CD4-positive, alpha-beta memory T cell (primary cell): Measurements from ENCODE around the gene TAS2R7. TPM values are rescaled to one million over a fixed set of nuclear protein-coding genes. Genes with fewer than 3 reads are reported as not detected.

Source experiments
- CTCF ChIA-PET: fragments of 350-600 bp; sonication (Branson Sonifier 250); formaldehyde crosslinking; loops from one replicate; lab custom pipeline; 2021; ENCODE audit warnings: inconsistent platforms; ENCODE audit not compliant: partially characterized antibody; lab: Charles Lee
- POLR2A ChIA-PET: fragments of 350-600 bp; sonication (Branson Sonifier 250); formaldehyde crosslinking; loops from one replicate; lab custom pipeline; 2021; ENCODE audit not compliant: partially characterized antibody; lab: Charles Lee
- DNase-seq, 5 donors: peaks; one replicate each; pipeline versions ENCODE4 v3.0.0 to v3.0.0-alpha.2; 2020 to 2022; ENCODE audit warnings: mixed read lengths in 1 of 5
- H3K27ac ChIP-seq: one replicate; pipeline ENCODE4 v1.7.0; 2013; ENCODE audit warnings: low read depth, low read length
- H3K27me3 ChIP-seq: 2 replicates; pipeline ENCODE4 v1.7.0; 2013; ENCODE audit warnings: mild to moderate bottlenecking, low read length, moderate library complexity; ENCODE audit not compliant: insufficient read depth
- H3K36me3 ChIP-seq: 2 replicates; pipeline ENCODE4 v1.7.0; 2013; ENCODE audit warnings: mild to moderate bottlenecking, low read length, moderate library complexity; ENCODE audit not compliant: insufficient read depth
- H3K4me1 ChIP-seq: 2 replicates; pipeline ENCODE4 v1.7.0; 2013; ENCODE audit warnings: mild to moderate bottlenecking, low read length, moderate library complexity; ENCODE audit not compliant: insufficient read depth
- H3K4me3 ChIP-seq, 2 donors: one replicate each; pipeline ENCODE4 v1.7.0; 2013; ENCODE audit warnings: low read length in 2 of 2, mild to moderate bottlenecking in 1 of 2
- H3K9me3 ChIP-seq, 2 donors: one replicate each; pipeline ENCODE4 v1.7.0; 2013; ENCODE audit warnings: low read length in 2 of 2, control low read depth in 1 of 2; ENCODE audit not compliant: control insufficient read depth in 1 of 2
- H3K27ac Mint-ChIP-seq, 7 donors: one replicate each; pipeline ENCODE4 v1.8.0; 2020 to 2021; ENCODE audit warnings: mixed read lengths in 7 of 7, mild to moderate bottlenecking in 6 of 7, inconsistent platforms in 3 of 7, moderate library complexity in 3 of 7
- H3K27me3 Mint-ChIP-seq, 2 donors: one replicate each; pipeline ENCODE4 v1.8.0; 2020 to 2021; ENCODE audit warnings: mixed read lengths in 2 of 2
- H3K36me3 Mint-ChIP-seq, 2 donors: one replicate each; pipeline ENCODE4 v1.8.0; 2020 to 2021; ENCODE audit warnings: mixed read lengths in 2 of 2, inconsistent platforms in 1 of 2, mild to moderate bottlenecking in 1 of 2
- H3K4me1 Mint-ChIP-seq, 4 donors: one replicate each; pipeline ENCODE4 v1.8.0; 2020 to 2021; ENCODE audit warnings: mixed read lengths in 4 of 4, mild to moderate bottlenecking in 1 of 4
- H3K4me3 Mint-ChIP-seq, 8 donors: one replicate each; pipeline ENCODE4 v1.8.0; 2020 to 2021; ENCODE audit warnings: mixed read lengths in 8 of 8, mild to moderate bottlenecking in 7 of 8, moderate library complexity in 6 of 8, inconsistent platforms in 3 of 8
- H3K9me3 Mint-ChIP-seq, 8 donors: one replicate each; pipeline ENCODE4 v1.8.0; 2020 to 2021; ENCODE audit warnings: mixed read lengths in 8 of 8, mild to moderate bottlenecking in 5 of 8, inconsistent platforms in 3 of 8, moderate library complexity in 1 of 8
- intact Hi-C: fragments of 100-400 bp; cut with micrococcal nuclease; formaldehyde crosslinking; loops from one replicate; pipeline ENCODE4 v1.15.1; 2023
- polyA plus RNA-seq, 2 donors: library from polyadenylated mRNA; unstranded; fragments of 300-500 nt; fragmentation: Illumina TruSeq; gene quantifications; one replicate each; pipeline ENCODE4 v1.2.3, GENCODE V29; 2021
- total RNA-seq, 2 experiments: library from RNA; stranded (reverse); gene quantifications; one replicate each; pipeline ENCODE4 v1.2.3, GENCODE V29; 2021

Gene TAS2R7, protein sequence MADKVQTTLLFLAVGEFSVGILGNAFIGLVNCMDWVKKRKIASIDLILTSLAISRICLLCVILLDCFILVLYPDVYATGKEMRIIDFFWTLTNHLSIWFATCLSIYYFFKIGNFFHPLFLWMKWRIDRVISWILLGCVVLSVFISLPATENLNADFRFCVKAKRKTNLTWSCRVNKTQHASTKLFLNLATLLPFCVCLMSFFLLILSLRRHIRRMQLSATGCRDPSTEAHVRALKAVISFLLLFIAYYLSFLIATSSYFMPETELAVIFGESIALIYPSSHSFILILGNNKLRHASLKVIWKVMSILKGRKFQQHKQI
- total RNA-seq (not detected), polyA plus RNA-seq (not detected)

DNA sequence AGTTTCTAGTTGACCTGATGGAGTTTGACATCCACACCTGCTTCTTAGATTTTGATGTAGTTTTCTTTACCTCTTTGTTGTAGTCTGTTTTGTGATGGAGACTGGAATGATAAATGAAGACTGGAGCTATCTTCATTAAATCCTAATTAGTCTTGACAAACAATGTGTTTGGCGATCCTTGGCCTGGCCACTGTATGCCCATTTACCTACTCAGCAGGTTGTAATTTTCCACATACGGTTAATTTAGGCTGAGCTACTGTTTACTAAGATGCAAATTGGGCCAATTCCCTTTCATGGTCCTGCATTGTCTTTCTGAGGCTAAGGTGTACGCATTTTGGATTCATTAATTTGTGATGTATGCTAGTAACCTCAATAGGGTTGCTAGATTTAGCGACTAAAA is at the start of gene TAS2R7:
Gene TAS2R7, minus strand, starts transcription at position 41 of the 400 bp plus-strand sequence. CDS start 57 bp downstream, outside the sequence.
- Histone ChIP-seq H3K27me3 (no peaks in the 10 kb centered on the region), H3K4me1 (no peaks in the 10 kb centered on the region), H3K27ac (no peak within 1 kb of the TSS), H3K9me3 (no peaks in the 10 kb centered on the region), H3K36me3 (no peaks in the 10 kb centered on the region), H3K4me3 (no peak within 1 kb of the TSS)
- no peak for DNase-seq
- ChIA-PET CTCF (no interaction called here), POLR2A (no interaction called here)
- Mint-ChIP-seq H3K4me1 (no peaks in the 10 kb centered on the region), H3K4me3 (no peak within 1 kb of the TSS), H3K27ac (no peak within 1 kb of the TSS), H3K9me3 (no peaks in the 10 kb centered on the region), H3K36me3 (no peaks in the 10 kb centered on the region), H3K27me3 (peaks cover 21 to 23% of the 10 kb centered on the region in 2 donors)
- intact Hi-C loops = no loop called here

DNA sequence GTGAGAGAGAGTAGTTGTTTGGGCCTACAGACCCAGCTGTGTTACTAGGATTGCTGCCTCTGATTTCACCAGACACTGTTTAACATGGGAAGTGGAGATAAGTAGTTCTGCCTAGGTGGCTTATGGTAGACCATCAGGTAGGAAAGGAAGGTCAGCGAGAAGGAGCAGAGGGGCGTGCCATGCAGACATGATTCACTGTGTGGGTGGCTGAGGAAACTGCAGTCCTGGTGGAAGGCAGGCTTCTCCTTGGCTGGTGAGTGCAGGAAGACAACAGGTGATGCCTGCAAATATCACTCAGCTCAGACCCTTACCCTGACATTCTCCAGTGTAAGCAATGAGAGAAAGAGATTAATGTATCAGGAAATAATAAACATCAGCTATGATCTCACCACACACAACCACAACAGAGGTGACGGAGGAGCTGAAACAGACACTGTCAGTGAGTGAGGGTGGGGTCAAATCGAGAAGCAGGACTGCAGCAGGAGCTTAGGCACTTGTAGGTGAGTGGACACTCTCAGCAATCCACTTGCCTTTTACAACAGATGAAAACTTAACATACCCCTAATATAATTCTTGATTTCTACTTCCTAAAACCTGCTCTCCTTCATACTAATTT is 48.9 kb upstream of the TAS2R7 start:
- H3K9me3 ChIP-seq = peaks cover 0 to 3% of the 10 kb centered on the region in 2 donors
- Mint-ChIP-seq H3K27me3 (no peaks in the 10 kb centered on the region), H3K9me3 (peaks cover 0 to 11% (median 6%) of the 10 kb centered on the region in 8 donors), H3K4me1 (peaks cover 41 to 61% (median 46%) of the 10 kb centered on the region in 4 donors), H3K36me3 (peaks cover 28 to 50% of the 10 kb centered on the region in 2 donors), H3K4me3 (peak overlapping the region in 6 of 8 donors; percentile 2 to 67 (median 18)), H3K27ac (peak overlapping the region in 5 of 7 donors; percentile 0 to 82 (median 68))
- no peaks in the 10 kb centered on the region for H3K27me3 ChIP-seq
- POLR2A ChIA-PET = no interaction called here
- no peaks in the 10 kb centered on the region for H3K36me3 ChIP-seq
- peak in 4 of 5 donors; percentile 6 to 15 (median 12) for DNase-seq
- H3K4me1 ChIP-seq = peaks cover 36% of the 10 kb centered on the region
- intact Hi-C loops = no loop called here
- no peak overlapping the region for H3K4me3 ChIP-seq
- CTCF ChIA-PET = no interaction called here
- H3K27ac ChIP-seq = no peak overlapping the region

DNA sequence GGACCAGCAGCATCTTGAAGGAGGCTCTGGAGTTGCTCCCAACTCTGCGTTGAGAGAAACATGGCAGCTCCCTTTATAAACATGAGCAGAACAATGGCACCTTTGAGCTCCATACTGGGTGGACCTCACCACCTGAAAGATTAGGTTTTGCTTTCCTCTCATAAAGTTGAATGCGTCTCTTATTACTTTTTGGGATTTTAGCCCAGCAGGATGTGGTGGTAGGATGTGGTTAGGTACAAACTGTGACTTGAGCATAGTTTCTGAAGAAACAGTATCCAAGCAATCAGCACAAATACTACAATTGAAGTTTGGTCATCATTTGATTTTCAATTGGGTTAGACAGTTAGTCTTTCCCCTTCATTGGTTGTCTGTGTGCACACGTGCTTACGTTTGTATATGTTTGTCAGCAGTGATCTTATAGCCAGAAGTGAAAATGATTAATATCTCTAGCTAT is 47.0 kb upstream of the TAS2R7 start, which contains the start of gene PRR4:
Gene PRR4, minus strand, starts transcription at position 51 of the 454 bp plus-strand sequence. Its CDS starts 38 bp downstream, at position 13.
- intact Hi-C loops = no loop called here
- H3K27me3 ChIP-seq = no peaks in the 10 kb centered on the region
- POLR2A ChIA-PET = no interaction called here
- peaks cover 36% of the 10 kb centered on the region for H3K4me1 ChIP-seq
- no peaks in the 10 kb centered on the region for H3K9me3 ChIP-seq
- Mint-ChIP-seq H3K36me3 (peaks cover 26 to 52% of the 10 kb centered on the region in 2 donors), H3K9me3 (peaks cover 0 to 4% (median 0%) of the 10 kb centered on the region in 8 donors), H3K27ac (peak within 1 kb of the TSS in 6 of 7 donors; percentile 8 to 88 (median 58)), H3K4me1 (peaks cover 39 to 52% (median 43%) of the 10 kb centered on the region in 4 donors), H3K4me3 (peak within 1 kb of the TSS in 5 of 8 donors; percentile 7 to 67 (median 9)), H3K27me3 (no peaks in the 10 kb centered on the region)
- no peaks in the 10 kb centered on the region for H3K36me3 ChIP-seq
- peak; percentile 37 to 62 (median 50) for DNase-seq
- H3K27ac ChIP-seq = no peak within 1 kb of the TSS
- CTCF ChIA-PET = no interaction called here
- H3K4me3 ChIP-seq = no peak within 1 kb of the TSS

DNA sequence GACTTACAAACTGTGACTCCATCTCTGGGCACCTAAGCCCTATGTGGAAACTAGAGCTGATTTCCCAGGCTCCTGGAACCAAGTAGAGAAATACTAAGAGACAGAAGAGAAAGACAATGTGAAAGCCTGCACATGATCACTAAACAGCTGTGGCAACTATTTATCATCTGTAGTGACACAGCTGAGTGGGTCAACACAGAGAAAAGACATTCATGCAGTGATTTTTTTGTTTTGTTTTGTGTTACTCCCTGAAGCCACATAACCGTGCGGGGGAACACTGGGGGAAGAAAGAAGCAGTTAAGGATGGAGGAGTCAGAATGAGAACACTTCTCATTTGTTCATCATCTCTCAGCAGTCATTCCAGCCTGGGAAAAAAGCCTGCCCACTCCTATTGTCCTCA is 45.3 kb upstream of the TAS2R7 start:
- Histone ChIP-seq H3K27me3 (no peaks in the 10 kb centered on the region), H3K4me3 (no peak overlapping the region), H3K9me3 (no peaks in the 10 kb centered on the region), H3K27ac (no peak overlapping the region), H3K36me3 (no peaks in the 10 kb centered on the region), H3K4me1 (peaks cover 35% of the 10 kb centered on the region)
- peaks cover 26 to 59% of the 10 kb centered on the region in 2 donors for H3K36me3 Mint-ChIP-seq
- no peak for DNase-seq
- H3K27me3 Mint-ChIP-seq = no peaks in the 10 kb centered on the region
- H3K9me3 Mint-ChIP-seq = peaks cover 0 to 4% (median 0%) of the 10 kb centered on the region in 8 donors
- H3K4me1 Mint-ChIP-seq = peaks cover 34 to 39% (median 35%) of the 10 kb centered on the region in 4 donors
- CTCF ChIA-PET = no interaction called here
- intact Hi-C loops = no loop called here
- peak overlapping the region in 1 of 7 donors; percentile 42 for H3K27ac Mint-ChIP-seq
- H3K4me3 Mint-ChIP-seq = no peak overlapping the region
- POLR2A ChIA-PET = no interaction called here

DNA sequence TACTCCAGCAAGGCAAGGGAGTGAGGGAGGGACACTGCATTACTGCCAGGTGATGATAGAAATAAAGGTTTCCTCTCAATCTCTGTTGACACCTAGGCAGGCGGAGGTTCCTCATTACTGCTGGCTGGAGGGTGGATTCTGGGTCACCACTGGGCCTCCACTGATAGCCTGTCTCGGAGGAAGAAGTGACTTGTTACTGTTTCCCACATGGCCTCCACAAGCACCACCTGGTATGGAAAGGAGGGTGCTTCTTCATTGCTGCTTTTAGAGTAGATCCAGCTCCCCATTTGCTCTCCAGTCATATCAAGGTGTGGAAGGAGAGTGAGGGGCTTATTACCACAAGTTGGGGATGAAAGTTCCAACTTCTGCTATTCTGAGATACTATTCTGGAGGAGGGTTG is 40.4 kb upstream of the TAS2R7 start:
- no peak overlapping the region for H3K4me3 Mint-ChIP-seq
- no peak for DNase-seq
- no peaks in the 10 kb centered on the region for H3K9me3 ChIP-seq
- intact Hi-C loops = no loop called here
- H3K9me3 Mint-ChIP-seq = peaks cover 0 to 4% (median 0%) of the 10 kb centered on the region in 8 donors
- POLR2A ChIA-PET = no interaction called here
- no peaks in the 10 kb centered on the region for H3K27me3 ChIP-seq
- CTCF ChIA-PET = no interaction called here
- H3K36me3 Mint-ChIP-seq = peaks cover 19 to 47% of the 10 kb centered on the region in 2 donors
- H3K4me3 ChIP-seq = no peak overlapping the region
- peaks cover 0 to 3% (median under 1%) of the 10 kb centered on the region in 4 donors for H3K4me1 Mint-ChIP-seq
- peak overlapping the region in 1 of 7 donors; percentile 7 for H3K27ac Mint-ChIP-seq
- no peaks in the 10 kb centered on the region for H3K36me3 ChIP-seq
- no peaks in the 10 kb centered on the region for H3K4me1 ChIP-seq
- H3K27ac ChIP-seq = no peak overlapping the region
- no peaks in the 10 kb centered on the region for H3K27me3 Mint-ChIP-seq

DNA sequence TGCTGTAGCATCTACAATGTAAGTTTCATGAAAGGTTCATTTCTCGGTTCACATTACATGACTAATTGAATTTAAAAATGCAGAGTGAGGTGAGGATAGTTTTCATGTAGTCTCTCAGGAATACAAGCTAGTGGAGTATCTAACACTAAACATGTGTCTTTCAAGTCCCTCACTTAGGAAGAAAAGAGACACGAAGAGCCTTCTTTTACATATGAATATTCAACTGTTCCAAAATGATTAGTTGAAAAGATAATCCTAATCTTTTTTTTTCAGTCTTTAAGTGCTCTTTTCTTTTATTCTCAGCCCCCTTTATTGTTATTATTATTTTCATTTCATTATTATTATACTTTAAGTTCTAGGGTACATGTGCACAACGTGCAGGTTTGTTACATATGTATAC is 36.0 kb upstream of the TAS2R7 start:
- intact Hi-C loops = no loop called here
- H3K4me3 ChIP-seq = no peak overlapping the region
- no peaks in the 10 kb centered on the region for H3K27me3 ChIP-seq
- Mint-ChIP-seq H3K36me3 (peaks cover 0 to 18% of the 10 kb centered on the region in 2 donors), H3K4me3 (no peak overlapping the region), H3K4me1 (no peaks in the 10 kb centered on the region), H3K27me3 (peaks cover 0 to 2% of the 10 kb centered on the region in 2 donors), H3K9me3 (peaks cover 0 to 12% (median under 1%) of the 10 kb centered on the region in 8 donors), H3K27ac (no peak overlapping the region)
- no peaks in the 10 kb centered on the region for H3K9me3 ChIP-seq
- POLR2A ChIA-PET = no interaction called here
- no peaks in the 10 kb centered on the region for H3K36me3 ChIP-seq
- H3K4me1 ChIP-seq = no peaks in the 10 kb centered on the region
- H3K27ac ChIP-seq = no peak overlapping the region
- CTCF ChIA-PET = no interaction called here
- DNase-seq = no peak

DNA sequence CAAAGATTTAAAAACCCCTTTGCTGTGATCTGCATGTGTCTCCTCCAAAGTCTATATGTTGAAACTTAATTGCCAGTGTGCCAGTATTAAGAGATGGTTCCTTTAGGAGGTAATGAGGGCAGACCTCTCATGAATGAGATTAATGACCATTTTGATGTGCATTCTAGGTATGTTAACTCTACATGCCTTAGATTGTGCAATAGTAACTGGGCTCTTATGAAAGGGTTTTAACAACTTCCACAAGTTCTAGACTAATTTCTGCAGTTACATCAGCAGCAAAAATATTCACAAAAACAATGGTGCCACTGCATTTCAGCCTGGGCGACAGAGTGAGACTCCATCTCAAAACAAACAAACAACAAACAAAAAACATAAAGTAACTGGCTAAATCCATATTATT is 27.6 kb upstream of the TAS2R7 start:
- ChIA-PET POLR2A (no interaction called here), CTCF (no interaction called here)
- no peaks in the 10 kb centered on the region for H3K9me3 Mint-ChIP-seq
- Histone ChIP-seq H3K9me3 (no peaks in the 10 kb centered on the region), H3K4me3 (no peak overlapping the region), H3K27me3 (no peaks in the 10 kb centered on the region), H3K36me3 (no peaks in the 10 kb centered on the region), H3K4me1 (no peaks in the 10 kb centered on the region), H3K27ac (no peak overlapping the region)
- H3K36me3 Mint-ChIP-seq = no peaks in the 10 kb centered on the region
- peaks cover 0 to 2% of the 10 kb centered on the region in 2 donors for H3K27me3 Mint-ChIP-seq
- H3K4me3 Mint-ChIP-seq = no peak overlapping the region
- intact Hi-C loops = no loop called here
- no peak overlapping the region for H3K27ac Mint-ChIP-seq
- DNase-seq = no peak
- no peaks in the 10 kb centered on the region for H3K4me1 Mint-ChIP-seq
